GM23338 (cell line): ENCODE data around the gene RALGPS1. TPM values are rescaled to one million over a fixed set of nuclear protein-coding genes. Genes with fewer than 3 reads are reported as not detected.

Source experiments
- ATAC-seq: fragments of 200-7000 bp; cut with Tn5 transposase; 3 replicates; pipeline ENCODE4 v1.9.1; 2020
- DNase-seq: peaks from one replicate; pipeline ENCODE4 v3.0.0-alpha.2; 2015; ENCODE audit warnings: low spot score
- H2AFZ ChIP-seq: fragments of 200-600 bp; sonication (generic); 2 replicates; pipeline ENCODE4 v1.8.0; 2016; ENCODE audit warnings: antibody characterized with exemption, mild to moderate bottlenecking, moderate library complexity
- H3F3A ChIP-seq: fragments of 200-600 bp; sonication (generic); replicated peaks from 2 replicates; pipeline ENCODE4 v1.8.0; 2017; ENCODE audit warnings: antibody characterized with exemption, mixed run types, low read depth
- H3K27ac ChIP-seq: fragments of 200-600 bp; sonication (generic); 2 replicates; pipeline ENCODE4 v1.6.1; 2016; ENCODE audit warnings: low read depth
- H3K27me3 ChIP-seq: fragments of 200-600 bp; sonication (generic); 2 replicates; pipeline ENCODE4 v1.8.0; 2016; ENCODE audit warnings: mild to moderate bottlenecking, mixed run types, moderate library complexity; ENCODE audit not compliant: insufficient read depth
- H3K36me3 ChIP-seq: fragments of 200-600 bp; sonication (generic); 2 replicates; pipeline ENCODE4 v1.8.0; 2016; ENCODE audit warnings: mild to moderate bottlenecking; ENCODE audit not compliant: insufficient read depth
- H3K4me1 ChIP-seq: fragments of 200-600 bp; sonication (generic); 2 replicates; pipeline ENCODE4 v1.8.0; 2016; ENCODE audit warnings: mild to moderate bottlenecking, moderate library complexity; ENCODE audit not compliant: insufficient read depth
- H3K4me2 ChIP-seq: fragments of 200-600 bp; sonication (generic); 2 replicates; pipeline ENCODE4 v1.7.1; 2017; ENCODE audit warnings: mixed run types
- H3K4me3 ChIP-seq: fragments of 200-600 bp; sonication (generic); 2 replicates; pipeline ENCODE4 v1.6.1; 2016; ENCODE audit warnings: mixed run types
- H3K79me2 ChIP-seq: fragments of 200-600 bp; sonication (generic); replicated peaks from 2 replicates; pipeline ENCODE4 v1.8.0; 2017; ENCODE audit warnings: mild to moderate bottlenecking; ENCODE audit not compliant: insufficient read depth
- H3K9me2 ChIP-seq: fragments of 200-600 bp; sonication (generic); 2 replicates; pipeline ENCODE4 v1.8.0; 2017; ENCODE audit not compliant: insufficient read depth
- H4K20me1 ChIP-seq: fragments of 200-600 bp; sonication (generic); replicated peaks from 2 replicates; pipeline ENCODE4 v1.8.0; 2017; ENCODE audit warnings: mild to moderate bottlenecking; ENCODE audit not compliant: insufficient read depth
- H3K27ac Mint-ChIP-seq: 2 replicates; pipeline ENCODE4 v1.8.0; 2020; ENCODE audit warnings: inconsistent platforms, mild to moderate bottlenecking, moderate library complexity, mixed read lengths
- H3K27me3 Mint-ChIP-seq: 3 replicates; pipeline ENCODE4 v1.8.0; 2022; ENCODE audit warnings: low read depth, mild to moderate bottlenecking, moderate library complexity, mixed read lengths, inconsistent platforms; ENCODE audit not compliant: insufficient read depth, poor library complexity
- H3K36me3 Mint-ChIP-seq: 3 replicates; pipeline ENCODE4 v1.8.0; 2021; ENCODE audit warnings: low read depth, mild to moderate bottlenecking, inconsistent platforms, moderate library complexity, mixed read lengths
- H3K4me1 Mint-ChIP-seq: 3 replicates; pipeline ENCODE4 v1.8.0; 2020; ENCODE audit warnings: mild to moderate bottlenecking, inconsistent platforms, mixed read lengths
- H3K4me3 Mint-ChIP-seq: 3 replicates; pipeline ENCODE4 v1.8.0; 2021; ENCODE audit warnings: moderate library complexity, mild to moderate bottlenecking, inconsistent platforms, mixed read lengths
- H3K9me3 Mint-ChIP-seq: 3 replicates; pipeline ENCODE4 v1.8.0; 2020; ENCODE audit warnings: moderate library complexity, mild to moderate bottlenecking, inconsistent platforms, mixed read lengths
- JUNB ChIP-seq: IDR thresholded peaks from one replicate; pipeline ENCODE4 v1.6.1; 2016; ENCODE audit warnings: antibody characterized with exemption; ENCODE audit not compliant: unreplicated experiment
- REST ChIP-seq: IDR thresholded peaks from one replicate; pipeline ENCODE4 v1.6.1; 2018; ENCODE audit warnings: antibody characterized with exemption; ENCODE audit not compliant: unreplicated experiment
- ZNF114 ChIP-seq: fragments of 250-450 bp; sonication (Bioruptor Pico); IDR thresholded peaks from 2 replicates; pipeline ENCODE4 v1.5.0; 2020; ENCODE audit warnings: mild to moderate bottlenecking, moderate library complexity
- ZNF331 ChIP-seq: fragments of 250-450 bp; sonication (Bioruptor Pico); IDR thresholded peaks from 2 replicates; pipeline ENCODE4 v1.5.0; 2020; ENCODE audit warnings: low read depth, mild to moderate bottlenecking, moderate library complexity
- ZNF462 ChIP-seq: fragments of 250-450 bp; sonication (Bioruptor Pico); IDR thresholded peaks from 2 replicates; pipeline ENCODE4 v1.5.0; 2020; ENCODE audit warnings: mild to moderate bottlenecking, moderate library complexity
- polyA plus RNA-seq: library from polyadenylated mRNA; unstranded; fragments of >200 nt; fragmentation: Nextera tagmentation; extraction: Ambion mirVana; gene quantifications from 2 replicates; pipeline ENCODE4 v1.2.1, GENCODE V29; 2016
- total RNA-seq: library from RNA; depleted of rRNA; stranded (reverse); fragments of >200 nt; shearing (Covaris generic); gene quantifications from 2 replicates; pipeline ENCODE4 v1.2.3, GENCODE V29; 2014

RALGPS1 gene
- total and polyA plus RNA-seq, 2 experiments from 2014 or later, result 18.2 to 57.1 TPM

GRCh38 chr9:127066060-127066850, 151.7 kb downstream of the RALGPS1 start (continued):
- TF ChIP-seq ZNF462 (CRISPR knock-in tag), result no peak

- Histone ChIP-seq H3K4me1 (no peaks in the 10 kb centered on the region), H4K20me1 (no peaks in the 10 kb centered on the region), H3K4me3 (no peak overlapping the region), H3K36me3 (no peaks in the 10 kb centered on the region), H3K79me2 (no peaks in the 10 kb centered on the region), H3K9me2 (peaks cover 7% of the 10 kb centered on the region; the same call in 1 of the 2 replicates), H3K27ac (no peak overlapping the region), H3F3A (no peaks in the 10 kb centered on the region), H3K4me2 (no peak overlapping the region), H2AFZ (no peak overlapping the region), H3K27me3 (no peaks in the 10 kb centered on the region)
- Mint-ChIP-seq H3K9me3 (peaks cover 2% of the 10 kb centered on the region; the same call in 2 of the 3 replicates), H3K4me1 (peaks cover 8% of the 10 kb centered on the region), H3K36me3 (peaks cover 7% of the 10 kb centered on the region; the same call in 1 of the 3 replicates), H3K4me3 (no peak overlapping the region), H3K27ac (no peak overlapping the region), H3K27me3 (peaks cover 5% of the 10 kb centered on the region)
- no peak for DNase-seq
- ATAC-seq, result no peak
- TF ChIP-seq REST, result no peak
- TF ChIP-seq JUNB, result no peak
- no peak for TF ChIP-seq ZNF462 (CRISPR knock-in tag)
- no peak for TF ChIP-seq ZNF114
- no peak for TF ChIP-seq ZNF331 (CRISPR knock-in tag)
Observed at GRCh38 chr9:127066851-127067136, 152.2 kb downstream of the RALGPS1 start.
